ENCODE results near the gene PDE4D.

GRCh38 chr5:59769832-59770231, 123.7 kb downstream of the PDE4D start:
- TF ChIP-seq MXI1 (IDR thresholded peaks at IDR 0.05; ENCODE audit: low read depth, low read length) = no peak
- no peak for TF ChIP-seq PBX3 (IDR thresholded peaks at IDR 0.05; ENCODE audit: insufficient replicate concordance, low read depth, low read length)
- no peak for TF ChIP-seq BACH1 (IDR thresholded peaks at IDR 0.05; ENCODE audit: borderline replicate concordance)
- TF ChIP-seq SMC3 (IDR thresholded peaks at IDR 0.05; ENCODE audit: borderline replicate concordance, low read length) = no peak
- no peak for TF ChIP-seq CTCF (IDR thresholded peaks at IDR 0.05 in 2 of 3, conservative IDR thresholded peaks at IDR 0.05 in 1 of 3; ENCODE audit: control insufficient read depth in 2 of 3, extremely low read depth in 1 of 3, insufficient read depth in 1 of 3, low read depth in 3 of 3, low read length in 3 of 3)
- no peak for TF ChIP-seq MEF2A (IDR thresholded peaks at IDR 0.05; ENCODE audit: insufficient read depth, low read depth, low read length)
- TF ChIP-seq CEBPB (IDR thresholded peaks at IDR 0.05; ENCODE audit: borderline replicate concordance in 1 of 2, low read depth in 2 of 2, low read length in 2 of 2) = no peak
- no peak for TF ChIP-seq SIN3A (IDR thresholded peaks at IDR 0.05; ENCODE audit: low read depth, low read length)
- TF ChIP-seq TCF12 (IDR thresholded peaks at IDR 0.05; ENCODE audit: low read depth, low read length) = no peak
- no peak for TF ChIP-seq ZBTB40 (IDR thresholded peaks at IDR 0.05; ENCODE audit: borderline replicate concordance)
- TF ChIP-seq YY1 (IDR thresholded peaks at IDR 0.05; ENCODE audit: low read depth, low read length) = no peak
- no peak for TF ChIP-seq ZSCAN29 (IDR thresholded peaks at IDR 0.05)

All from GM12878 (cell line).